Measurements from ENCODE around the gene ATAT1.

ATAT1 gene

DNA sequence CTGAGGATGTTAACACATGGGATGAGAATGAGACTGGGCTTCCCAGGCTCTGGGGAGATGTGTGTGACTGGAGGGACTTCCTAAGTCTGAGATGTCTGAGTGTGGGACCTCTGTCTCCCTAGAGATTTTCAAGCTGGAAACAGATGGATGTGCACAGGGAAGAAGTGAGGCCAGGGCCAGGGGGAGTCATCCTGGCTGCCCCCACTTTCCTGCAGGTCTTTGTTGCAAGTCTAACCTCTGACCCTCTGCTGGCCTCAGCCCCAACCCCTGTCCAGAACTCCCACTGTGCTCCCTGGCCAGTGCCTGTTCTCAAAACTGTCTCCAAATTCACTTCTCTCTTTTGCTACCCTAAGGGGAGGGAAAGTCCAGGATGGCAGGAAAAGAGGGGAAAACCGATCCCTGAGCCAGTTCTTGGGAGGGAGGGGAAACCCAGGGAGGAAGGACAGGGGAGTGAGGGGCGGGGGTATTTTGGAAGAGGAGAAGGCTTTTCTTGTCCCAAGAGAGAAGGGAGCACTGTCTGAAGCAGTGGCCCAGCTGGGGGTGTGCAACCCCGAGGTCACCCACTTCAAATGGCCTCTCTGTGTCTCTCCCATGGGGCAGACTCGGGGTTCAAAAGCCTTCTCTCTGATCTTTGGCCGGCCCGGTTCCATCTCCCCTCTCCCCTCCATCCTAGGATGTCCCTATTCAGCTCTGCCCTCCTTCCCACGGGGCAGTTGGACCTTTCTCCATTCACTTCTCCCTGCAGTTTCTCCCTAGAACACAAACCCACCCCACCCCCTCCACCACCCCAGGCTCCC, 56.7 kb downstream of the ATAT1 start:
- TF ChIP-seq RAD21 (IDR thresholded peaks at IDR 0.05; ENCODE audit: low read depth) (no peak), ZBTB7A (IDR thresholded peaks at IDR 0.05; ENCODE audit: low read depth) (no peak)
- TF ChIP-seq, protein P1, sequence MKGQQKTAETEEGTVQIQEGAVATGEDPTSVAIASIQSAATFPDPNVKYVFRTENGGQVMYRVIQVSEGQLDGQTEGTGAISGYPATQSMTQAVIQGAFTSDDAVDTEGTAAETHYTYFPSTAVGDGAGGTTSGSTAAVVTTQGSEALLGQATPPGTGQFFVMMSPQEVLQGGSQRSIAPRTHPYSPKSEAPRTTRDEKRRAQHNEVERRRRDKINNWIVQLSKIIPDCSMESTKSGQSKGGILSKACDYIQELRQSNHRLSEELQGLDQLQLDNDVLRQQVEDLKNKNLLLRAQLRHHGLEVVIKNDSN (IDR thresholded peaks at IDR 0.05), result no peak
- TF ChIP-seq, protein P2, sequence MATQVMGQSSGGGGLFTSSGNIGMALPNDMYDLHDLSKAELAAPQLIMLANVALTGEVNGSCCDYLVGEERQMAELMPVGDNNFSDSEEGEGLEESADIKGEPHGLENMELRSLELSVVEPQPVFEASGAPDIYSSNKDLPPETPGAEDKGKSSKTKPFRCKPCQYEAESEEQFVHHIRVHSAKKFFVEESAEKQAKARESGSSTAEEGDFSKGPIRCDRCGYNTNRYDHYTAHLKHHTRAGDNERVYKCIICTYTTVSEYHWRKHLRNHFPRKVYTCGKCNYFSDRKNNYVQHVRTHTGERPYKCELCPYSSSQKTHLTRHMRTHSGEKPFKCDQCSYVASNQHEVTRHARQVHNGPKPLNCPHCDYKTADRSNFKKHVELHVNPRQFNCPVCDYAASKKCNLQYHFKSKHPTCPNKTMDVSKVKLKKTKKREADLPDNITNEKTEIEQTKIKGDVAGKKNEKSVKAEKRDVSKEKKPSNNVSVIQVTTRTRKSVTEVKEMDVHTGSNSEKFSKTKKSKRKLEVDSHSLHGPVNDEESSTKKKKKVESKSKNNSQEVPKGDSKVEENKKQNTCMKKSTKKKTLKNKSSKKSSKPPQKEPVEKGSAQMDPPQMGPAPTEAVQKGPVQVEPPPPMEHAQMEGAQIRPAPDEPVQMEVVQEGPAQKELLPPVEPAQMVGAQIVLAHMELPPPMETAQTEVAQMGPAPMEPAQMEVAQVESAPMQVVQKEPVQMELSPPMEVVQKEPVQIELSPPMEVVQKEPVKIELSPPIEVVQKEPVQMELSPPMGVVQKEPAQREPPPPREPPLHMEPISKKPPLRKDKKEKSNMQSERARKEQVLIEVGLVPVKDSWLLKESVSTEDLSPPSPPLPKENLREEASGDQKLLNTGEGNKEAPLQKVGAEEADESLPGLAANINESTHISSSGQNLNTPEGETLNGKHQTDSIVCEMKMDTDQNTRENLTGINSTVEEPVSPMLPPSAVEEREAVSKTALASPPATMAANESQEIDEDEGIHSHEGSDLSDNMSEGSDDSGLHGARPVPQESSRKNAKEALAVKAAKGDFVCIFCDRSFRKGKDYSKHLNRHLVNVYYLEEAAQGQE (IDR thresholded peaks at IDR 0.05; ENCODE audit: low read depth), result no peak

DNA sequence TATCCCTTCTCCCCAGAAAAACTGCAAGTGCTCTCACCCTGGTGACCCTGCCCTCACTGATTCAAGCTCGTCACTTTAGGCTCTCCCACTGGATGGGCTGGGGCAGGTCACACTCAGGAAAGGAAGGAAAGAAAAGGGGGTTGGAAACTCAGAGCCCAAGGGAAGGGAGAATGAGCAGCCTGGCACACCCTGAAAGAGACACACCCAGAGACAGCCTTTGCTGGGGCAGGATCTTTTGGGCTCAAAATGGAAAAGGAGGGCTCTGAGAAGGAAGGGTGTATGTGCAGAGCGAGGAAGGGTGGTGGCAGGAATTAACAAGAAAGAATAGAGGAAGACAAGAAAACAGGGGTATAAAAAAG, 57.3 kb downstream of the ATAT1 start:
- TF ChIP-seq FOXM1 (IDR thresholded peaks at IDR 0.05; ENCODE audit: borderline replicate concordance, low read depth) (no peak), RAD21 (IDR thresholded peaks at IDR 0.05; ENCODE audit: low read depth) (no peak), CEBPB (IDR thresholded peaks at IDR 0.05) (no peak), TEAD4 (IDR thresholded peaks at IDR 0.05) (no peak), YY1 (IDR thresholded peaks at IDR 0.05; ENCODE audit: low read depth) (no peak), NFIC (IDR thresholded peaks at IDR 0.05) (no peak), CREB1 (IDR thresholded peaks at IDR 0.05; ENCODE audit: low read depth) (no peak), EGR1 (IDR thresholded peaks at IDR 0.05) (no peak), TCF12 (IDR thresholded peaks at IDR 0.05; ENCODE audit: low read depth) (no peak), ZBTB7A (IDR thresholded peaks at IDR 0.05; ENCODE audit: low read depth) (no peak), TAF1 (IDR thresholded peaks at IDR 0.05; ENCODE audit: low read depth) (no peak), EP300 (IDR thresholded peaks at IDR 0.05; ENCODE audit: borderline replicate concordance) (no peak)
- TF ChIP-seq, protein P1 (IDR thresholded peaks at IDR 0.05), result no peak
- TF ChIP-seq, protein P3, sequence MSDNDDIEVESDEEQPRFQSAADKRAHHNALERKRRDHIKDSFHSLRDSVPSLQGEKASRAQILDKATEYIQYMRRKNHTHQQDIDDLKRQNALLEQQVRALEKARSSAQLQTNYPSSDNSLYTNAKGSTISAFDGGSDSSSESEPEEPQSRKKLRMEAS (IDR thresholded peaks at IDR 0.05), result no peak
- TF ChIP-seq, protein P2 (IDR thresholded peaks at IDR 0.05; ENCODE audit: low read depth), result no peak

DNA sequence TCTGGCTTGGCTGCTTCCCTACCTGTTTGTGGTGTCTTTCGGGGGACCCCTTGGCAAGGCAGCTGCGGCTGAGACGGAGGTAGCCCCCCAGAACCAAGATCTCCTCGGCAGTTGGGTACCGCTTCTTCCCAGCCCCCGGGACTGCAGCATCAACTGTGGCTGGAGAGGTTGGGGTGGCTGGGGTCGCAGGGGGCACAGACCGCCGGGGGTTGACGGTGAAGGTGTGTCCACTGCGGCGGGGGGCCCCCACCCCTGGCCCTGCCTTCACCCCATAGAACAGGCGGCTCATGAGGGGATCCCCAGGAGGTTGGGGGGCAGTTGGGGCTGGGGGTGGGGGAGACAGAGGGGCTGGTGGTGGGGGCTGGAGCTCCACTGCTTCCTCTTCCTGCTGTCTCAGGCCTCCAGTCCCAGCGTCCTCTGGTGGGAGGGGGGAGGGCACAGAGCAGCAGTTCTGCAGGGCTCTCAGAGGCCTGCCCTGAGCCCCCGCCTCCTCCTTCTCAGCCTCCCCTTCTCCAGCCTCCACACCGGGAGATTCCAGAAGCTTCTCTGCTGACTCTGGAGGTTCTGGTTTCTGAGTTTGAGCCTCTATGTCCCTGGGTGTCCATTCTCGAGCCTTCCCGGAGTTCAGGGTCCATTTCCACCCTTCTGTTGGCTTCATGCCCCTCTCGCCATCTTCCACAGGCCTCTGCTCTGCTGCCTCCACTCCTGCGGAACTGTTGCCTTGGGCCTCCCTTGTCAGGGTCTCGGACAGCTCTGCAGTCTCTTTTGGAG, 57.9 kb downstream of the ATAT1 start:
- TF ChIP-seq RAD21 (IDR thresholded peaks at IDR 0.05; ENCODE audit: low read depth), result no peak
- TF ChIP-seq CEBPB (IDR thresholded peaks at IDR 0.05), result no peak
- TF ChIP-seq, protein P2 (IDR thresholded peaks at IDR 0.05; ENCODE audit: low read depth), result no peak
- no peak for TF ChIP-seq NFIC (IDR thresholded peaks at IDR 0.05)
- no peak for TF ChIP-seq CREB1 (IDR thresholded peaks at IDR 0.05; ENCODE audit: low read depth)
- TF ChIP-seq TEAD4 (IDR thresholded peaks at IDR 0.05), result no peak
- TF ChIP-seq EGR1 (IDR thresholded peaks at IDR 0.05), result no peak
- TF ChIP-seq TCF12 (IDR thresholded peaks at IDR 0.05; ENCODE audit: low read depth), result no peak
- TF ChIP-seq, protein P3 (IDR thresholded peaks at IDR 0.05), result no peak
- TF ChIP-seq TAF1 (IDR thresholded peaks at IDR 0.05; ENCODE audit: low read depth), result no peak
- TF ChIP-seq FOXM1 (IDR thresholded peaks at IDR 0.05; ENCODE audit: borderline replicate concordance, low read depth), result no peak
- TF ChIP-seq YY1 (IDR thresholded peaks at IDR 0.05; ENCODE audit: low read depth), result no peak
- TF ChIP-seq ZBTB7A (IDR thresholded peaks at IDR 0.05; ENCODE audit: low read depth), result no peak
- no peak for TF ChIP-seq EP300 (IDR thresholded peaks at IDR 0.05; ENCODE audit: borderline replicate concordance)
- TF ChIP-seq, protein P1 (IDR thresholded peaks at IDR 0.05), result no peak
